Esophagus squamous epithelium (tissue), 5 donors: ENCODE data around the gene TM9SF1. TPM values are rescaled to one million over a fixed set of nuclear protein-coding genes. Genes with fewer than 3 reads are reported as not detected.
A peak's percentile ranks its signal among the peaks of the same experiment; 100 is the strongest.

Experiments used
- DNase-seq: peaks from one replicate; lab custom pipeline; 2025; lab: John Stamatoyannopoulos, UW
- H3K27ac ChIP-seq, 4 donors: fragments of 200-600 bp; sonication (generic); one replicate each; pipeline ENCODE4 v1.5.1; 2016 to 2019; ENCODE audit warnings: mild to moderate bottlenecking in 1 of 4
- H3K27me3 ChIP-seq, 4 donors: fragments of 200-600 bp; sonication (generic); 1 replicate in 3 of 4; 2 replicates in 1 of 4; pipeline versions ENCODE4 v1.5.1 to v1.6.0; 2017 to 2021; ENCODE audit warnings: antibody characterized with exemption in 1 of 4
- H3K36me3 ChIP-seq, 3 donors: fragments of 200-600 bp; sonication (generic); one replicate each; pipeline ENCODE4 v1.5.1; 2016 to 2019
- H3K4me1 ChIP-seq, 3 donors: fragments of 200-600 bp; sonication (generic); one replicate each; pipeline ENCODE4 v1.5.1; 2017 to 2019
- H3K4me3 ChIP-seq, 4 donors: fragments of 200-600 bp; sonication (generic); 1 replicate in 3 of 4; 2 replicates in 1 of 4; pipeline ENCODE4 v1.5.1; 2016 to 2019; ENCODE audit warnings: mild to moderate bottlenecking in 2 of 4, moderate library complexity in 1 of 4
- H3K9me3 ChIP-seq, 3 donors: fragments of 200-600 bp; sonication (generic); one replicate each; pipeline ENCODE4 v1.5.1; 2016 to 2019
- POLR2A ChIP-seq, 4 donors: fragments of 450-650 bp; IDR thresholded peaks; one replicate each; pipeline ENCODE4 v1.6.1; 2017; ENCODE audit warnings: antibody characterized with exemption in 4 of 4, mild to moderate bottlenecking in 4 of 4, moderate library complexity in 3 of 4
- WGBS, 2 donors: methylation state at CpG; one replicate each; pipeline ENCODE4 v1.1.5; 2018; 5-methylcytosine and 5-hydroxymethylcytosine counted together
- intact Hi-C: fragments of 100-400 bp; cut with DNase I; formaldehyde crosslinking; loops from one replicate; pipeline ENCODE4 v1.15.0; 2022
- total RNA-seq, 4 donors: library from RNA; depleted of rRNA; stranded (reverse); fragments of >200 nt; gene quantifications; one replicate each; pipeline ENCODE4 v1.1.0, GENCODE V29; 2016
- TF ChIP-seq, protein P1 (sequence below), 6 experiments: fragments of 450-650 bp in 4 of 6; fragments of 200-600 bp in 2 of 6; sonication (generic) in 2 of 6; IDR thresholded peaks; one replicate each; pipeline ENCODE4 v1.5.1; 2016 to 2019; ENCODE audit warnings: antibody characterized with exemption in 6 of 6, mild to moderate bottlenecking in 4 of 6, moderate library complexity in 4 of 6
- donor health status: DM: yes; HTN: yes; CAD: no.

Gene TM9SF1
- total RNA-seq, 4 donors from 2014 or later: 36.4 to 51.3 (median 44.6) TPM

DNA sequence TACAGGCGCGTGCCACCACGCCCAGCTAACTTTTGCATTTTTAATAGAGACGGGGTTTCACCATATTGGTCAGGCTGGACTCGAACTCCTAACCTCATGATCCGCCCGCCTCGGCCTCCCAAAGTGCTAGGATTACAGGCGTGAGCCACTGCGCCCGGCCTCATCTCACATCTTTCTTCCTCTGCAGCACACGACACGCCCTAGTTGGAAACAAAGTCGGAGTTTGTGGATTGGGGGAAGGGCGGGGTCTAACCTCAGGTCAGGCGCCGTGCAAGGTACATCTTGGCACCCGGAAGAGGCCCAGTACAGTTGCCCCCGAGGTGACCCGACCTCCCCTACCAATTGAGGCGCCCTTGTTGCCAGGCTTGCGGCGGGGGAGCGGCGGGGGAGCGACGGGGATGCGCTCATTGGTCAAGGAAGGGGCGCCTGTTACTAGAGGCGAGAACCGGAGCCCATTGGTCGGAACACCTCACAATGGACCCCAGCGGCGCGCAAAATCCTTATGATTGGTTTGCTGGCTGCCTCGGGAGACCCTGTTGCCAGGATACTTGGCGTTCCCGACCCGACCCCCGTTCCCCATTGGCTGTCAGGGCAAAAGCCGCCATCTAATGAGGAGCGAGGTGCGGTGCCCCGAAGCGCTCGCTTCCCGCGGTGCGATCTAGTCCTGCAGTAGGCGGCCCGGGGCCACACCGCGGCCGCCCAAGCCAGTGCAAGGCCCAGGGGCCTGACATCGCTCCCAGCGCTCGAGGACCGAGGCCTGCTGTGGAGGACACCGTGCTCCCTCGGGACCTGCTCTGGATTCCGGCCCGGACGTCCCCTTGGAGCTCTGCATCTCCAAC lies 23.6 kb downstream of the TM9SF1 start, which contains the start of gene REC8:
Gene REC8, plus strand, starts transcription at position 659 of the 839 bp plus-strand sequence. CDS start 473 bp downstream, outside the sequence.
- 37 to 73% methylated on average over 4 to 20 of the region's 63 CpGs for WGBS, 2 donors
- peaks cover 0 to 56% (median 5%) of the 10 kb centered on the region in 3 donors for H3K36me3 ChIP-seq
- peak within 1 kb of the TSS in 3 of 4 donors; percentile 30 to 69 (median 50) for H3K27ac ChIP-seq
- no peaks in the 10 kb centered on the region for H3K9me3 ChIP-seq
- intact Hi-C loops: no loop called here
- DNase-seq: no peak
- H3K4me1 ChIP-seq: peaks cover 0 to 24% (median 5%) of the 10 kb centered on the region in 3 donors
- peak within 1 kb of the TSS in 3 of 4 donors; percentile 27 to 42 (median 34) for H3K4me3 ChIP-seq
- TF ChIP-seq, protein P1, sequence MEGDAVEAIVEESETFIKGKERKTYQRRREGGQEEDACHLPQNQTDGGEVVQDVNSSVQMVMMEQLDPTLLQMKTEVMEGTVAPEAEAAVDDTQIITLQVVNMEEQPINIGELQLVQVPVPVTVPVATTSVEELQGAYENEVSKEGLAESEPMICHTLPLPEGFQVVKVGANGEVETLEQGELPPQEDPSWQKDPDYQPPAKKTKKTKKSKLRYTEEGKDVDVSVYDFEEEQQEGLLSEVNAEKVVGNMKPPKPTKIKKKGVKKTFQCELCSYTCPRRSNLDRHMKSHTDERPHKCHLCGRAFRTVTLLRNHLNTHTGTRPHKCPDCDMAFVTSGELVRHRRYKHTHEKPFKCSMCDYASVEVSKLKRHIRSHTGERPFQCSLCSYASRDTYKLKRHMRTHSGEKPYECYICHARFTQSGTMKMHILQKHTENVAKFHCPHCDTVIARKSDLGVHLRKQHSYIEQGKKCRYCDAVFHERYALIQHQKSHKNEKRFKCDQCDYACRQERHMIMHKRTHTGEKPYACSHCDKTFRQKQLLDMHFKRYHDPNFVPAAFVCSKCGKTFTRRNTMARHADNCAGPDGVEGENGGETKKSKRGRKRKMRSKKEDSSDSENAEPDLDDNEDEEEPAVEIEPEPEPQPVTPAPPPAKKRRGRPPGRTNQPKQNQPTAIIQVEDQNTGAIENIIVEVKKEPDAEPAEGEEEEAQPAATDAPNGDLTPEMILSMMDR (IDR thresholded peaks at IDR 0.05): no peak
- no peak for TF ChIP-seq POLR2A (IDR thresholded peaks at IDR 0.05)
- no peaks in the 10 kb centered on the region for H3K27me3 ChIP-seq

DNA sequence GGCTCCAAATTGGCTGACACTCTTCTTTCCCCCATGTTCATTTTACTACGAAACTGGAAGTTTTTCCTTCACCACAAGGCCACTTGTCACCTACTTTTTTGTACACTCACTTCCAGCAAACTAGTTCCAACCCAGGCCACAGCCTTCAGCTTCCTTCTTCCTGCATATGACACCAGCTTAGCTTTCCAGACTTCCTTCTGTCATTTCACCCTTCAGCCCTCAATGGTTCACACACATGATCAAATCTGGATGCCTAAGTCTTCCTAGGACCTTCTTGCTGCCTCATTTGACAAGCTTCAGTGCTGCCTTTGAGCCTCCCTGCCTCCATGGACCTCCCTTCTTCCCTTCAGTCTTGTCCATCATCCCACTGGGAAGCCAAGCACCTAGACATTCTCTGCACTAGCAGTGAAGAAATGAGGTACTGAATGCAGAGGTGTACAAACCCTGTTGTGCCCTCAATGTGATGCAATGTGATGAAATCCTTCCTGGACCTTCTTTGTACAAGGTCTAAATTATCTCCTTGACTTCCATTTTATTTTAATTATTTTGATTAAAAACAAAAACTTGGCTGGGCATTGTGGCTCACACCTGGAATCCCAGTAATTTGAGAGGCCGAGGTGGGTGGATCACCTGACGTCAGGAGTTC lies 27.6 kb downstream of the TM9SF1 start:
- 80 to 94% methylated on average over 3 of the region's 3 CpGs for WGBS, 2 donors
- Histone ChIP-seq H3K4me1 (peaks cover 7 to 52% (median 23%) of the 10 kb centered on the region in 3 donors), H3K9me3 (no peaks in the 10 kb centered on the region), H3K36me3 (peaks cover 26 to 82% (median 33%) of the 10 kb centered on the region in 3 donors), H3K27me3 (no peaks in the 10 kb centered on the region), H3K27ac (no peak overlapping the region), H3K4me3 (no peak overlapping the region)
- no peak for DNase-seq
- no peak for TF ChIP-seq POLR2A (IDR thresholded peaks at IDR 0.05)
- TF ChIP-seq, protein P1 (IDR thresholded peaks at IDR 0.05): no peak
- intact Hi-C loops: no loop called here

DNA sequence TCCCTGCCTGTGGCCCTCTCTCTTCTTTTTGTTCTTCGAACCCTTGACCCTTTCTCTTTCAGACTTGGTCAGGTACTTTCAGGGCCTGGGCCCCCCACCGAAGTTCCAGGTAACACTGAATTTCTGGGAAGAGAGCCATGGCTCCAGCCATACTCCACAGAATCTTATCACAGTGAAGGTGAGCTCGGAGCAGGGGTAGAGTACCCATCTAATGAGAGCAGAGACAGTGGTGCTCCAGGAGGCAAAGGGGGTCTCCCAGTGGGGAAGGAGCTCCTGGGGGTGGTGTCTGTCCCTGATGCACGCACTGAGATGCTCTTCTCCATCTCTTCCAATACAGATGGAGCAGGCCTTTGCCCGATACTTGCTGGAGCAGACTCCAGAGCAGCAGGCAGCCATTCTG lies 29.5 kb downstream of the TM9SF1 start:
- DNase-seq: no peak
- WGBS, 2 donors: 94 to 97% methylated on average over 3 to 5 of the region's 5 CpGs
- peaks cover 19 to 52% (median 27%) of the 10 kb centered on the region in 3 donors for H3K4me1 ChIP-seq
- TF ChIP-seq, protein P1 (IDR thresholded peaks at IDR 0.05): no peak
- TF ChIP-seq POLR2A (IDR thresholded peaks at IDR 0.05): no peak
- no peaks in the 10 kb centered on the region for H3K27me3 ChIP-seq
- H3K4me3 ChIP-seq: no peak overlapping the region
- H3K9me3 ChIP-seq: no peaks in the 10 kb centered on the region
- intact Hi-C loops: no loop called here
- H3K27ac ChIP-seq: no peak overlapping the region
- H3K36me3 ChIP-seq: peaks cover 28 to 85% (median 33%) of the 10 kb centered on the region in 3 donors

DNA sequence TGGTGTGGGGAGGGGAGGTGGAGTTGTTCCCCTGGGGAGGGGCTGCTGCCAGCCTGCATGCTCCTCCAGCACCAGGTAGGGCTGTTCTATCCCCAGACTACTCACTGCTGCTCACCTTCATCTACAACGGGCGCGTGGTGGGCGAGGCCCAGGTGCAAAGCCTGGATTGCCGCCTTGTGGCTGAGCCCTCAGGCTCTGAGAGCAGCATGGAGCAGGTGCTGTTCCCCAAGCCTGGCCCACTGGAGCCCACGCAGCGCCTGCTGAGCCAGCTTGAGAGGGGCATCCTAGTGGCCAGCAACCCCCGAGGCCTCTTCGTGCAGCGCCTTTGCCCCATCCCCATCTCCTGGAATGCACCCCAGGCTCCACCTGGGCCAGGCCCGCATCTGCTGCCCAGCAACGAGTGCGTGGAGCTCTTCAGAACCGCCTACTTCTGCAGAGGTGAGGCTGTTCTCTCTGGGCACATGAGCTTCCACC lies 30.7 kb downstream of the TM9SF1 start:
- Histone ChIP-seq H3K4me3 (no peak overlapping the region), H3K27me3 (no peaks in the 10 kb centered on the region), H3K4me1 (peaks cover 21 to 58% (median 34%) of the 10 kb centered on the region in 3 donors), H3K9me3 (no peaks in the 10 kb centered on the region), H3K36me3 (peaks cover 34 to 85% (median 37%) of the 10 kb centered on the region in 3 donors), H3K27ac (peak overlapping the region in 2 of 4 donors; percentile 17 to 36)
- intact Hi-C loops: no loop called here
- no peak for DNase-seq
- TF ChIP-seq, protein P1 (IDR thresholded peaks at IDR 0.05): no peak
- no peak for TF ChIP-seq POLR2A (IDR thresholded peaks at IDR 0.05)
- 17 to 75% methylated on average over 1 to 7 of the region's 14 CpGs for WGBS, 2 donors
